Measurements from ENCODE around the gene PKHD1.

Gene PKHD1

GRCh38 chr6:51600514-51600913 is 486.9 kb downstream of the PKHD1 start:
- DNase-seq = no peak

GRCh38 chr6:51598171-51598570 is 489.2 kb downstream of the PKHD1 start:
- no peak for DNase-seq

GRCh38 chr6:51594981-51595380 is 492.4 kb downstream of the PKHD1 start:
- DNase-seq = no peak

- DNase-seq = no peak
Measured at GRCh38 chr6:51585264-51585663, 502.1 kb downstream of the PKHD1 start.

- DNase-seq = no peak
Measured at GRCh38 chr6:51584163-51584562, 503.2 kb downstream of the PKHD1 start.

GRCh38 chr6:51578994-51579393 is 508.4 kb downstream of the PKHD1 start:
- no peak for DNase-seq

GRCh38 chr6:51578362-51578761 is 509.1 kb downstream of the PKHD1 start:
- DNase-seq = no peak

- DNase-seq = no peak
Measured at GRCh38 chr6:51574040-51574439, 513.4 kb downstream of the PKHD1 start.

GRCh38 chr6:51571168-51571567 is 516.2 kb downstream of the PKHD1 start:
- no peak for DNase-seq

- DNase-seq = no peak
Measured at GRCh38 chr6:51570168-51570921, 517.1 kb downstream of the PKHD1 start.

- no peak for DNase-seq
Measured at GRCh38 chr6:51569594-51569993, 517.8 kb downstream of the PKHD1 start.

- no peak for DNase-seq
Measured at GRCh38 chr6:51568771-51569170, 518.6 kb downstream of the PKHD1 start.

GRCh38 chr6:51565472-51565871 is 521.9 kb downstream of the PKHD1 start:
- no peak for DNase-seq

All from hematopoietic multipotent progenitor cell treated with erythropoietin and hydrocortisone succinate and interleukin-3 and kit ligand, for 4 days (in vitro differentiated cells).